CD14-positive monocyte (primary cell): ENCODE data around the gene USP34. TPM values are rescaled to one million over a fixed set of nuclear protein-coding genes. Genes with fewer than 3 reads are reported as not detected.

Experiments
- DNase-seq, 3 donors: peaks; one replicate each; pipeline ENCODE4 v3.0.0-alpha.2; 2011 to 2022
- H2AFZ ChIP-seq: 2 replicates; pipeline ENCODE4 v1.6.0; 2012; ENCODE audit warnings: mild to moderate bottlenecking, low read depth, low read length, inconsistent platforms; ENCODE audit not compliant: insufficient read depth, poor library complexity, severe bottlenecking
- H3K27ac ChIP-seq, 2 donors: 1 replicate in 1 of 2; 2 replicates in 1 of 2; pipeline ENCODE4 v1.5.1; 2012 to 2013; ENCODE audit warnings: low read length in 2 of 2, control low read depth in 1 of 2, inconsistent platforms in 1 of 2, low read depth in 1 of 2, mild to moderate bottlenecking in 1 of 2
- H3K27me3 ChIP-seq, 2 donors: one replicate each; pipeline versions ENCODE4 v1.6.0 to v1.6.1; 2011 to 2013; ENCODE audit warnings: low read length in 2 of 2; ENCODE audit not compliant: control insufficient read depth in 2 of 2, insufficient read depth in 2 of 2
- H3K36me3 ChIP-seq, 2 donors: replicated peaks in 1 of 2; 1 replicate in 1 of 2; 2 replicates in 1 of 2; pipeline versions ENCODE4 v1.5.1 to v1.6.1; 2012 to 2013; ENCODE audit warnings: low read length in 2 of 2, control low read depth in 1 of 2, inconsistent platforms in 1 of 2, mild to moderate bottlenecking in 1 of 2; ENCODE audit not compliant: insufficient read depth in 2 of 2, control insufficient read depth in 1 of 2
- H3K4me1 ChIP-seq, 2 donors: 1 replicate in 1 of 2; 2 replicates in 1 of 2; pipeline versions ENCODE4 v1.5.1 to v1.6.1; 2012 to 2013; ENCODE audit warnings: low read length in 2 of 2, control low read depth in 1 of 2, inconsistent platforms in 1 of 2, mild to moderate bottlenecking in 1 of 2, moderate library complexity in 1 of 2; ENCODE audit not compliant: insufficient read depth in 2 of 2, control insufficient read depth in 1 of 2
- H3K4me2 ChIP-seq: replicated peaks from 2 replicates; pipeline ENCODE3; 2012; ENCODE audit warnings: low read length, moderate library complexity, mild to moderate bottlenecking; ENCODE audit not compliant: poor library complexity, severe bottlenecking; ENCODE audit errors: extremely low read depth
- H3K4me3 ChIP-seq, 3 experiments: fragments of 200-600 bp in 1 of 3; sonication (generic) in 1 of 3; replicated peaks in 1 of 3; 1 replicate in 2 of 3; 2 replicates in 1 of 3; pipeline ENCODE4 v1.5.1; 2011 to 2013; ENCODE audit warnings: low read length in 3 of 3, mild to moderate bottlenecking in 3 of 3, control low read depth in 2 of 3, low read depth in 2 of 3, inconsistent platforms in 1 of 3, moderate library complexity in 1 of 3
- H3K79me2 ChIP-seq: 2 replicates; pipeline ENCODE4 v1.6.0; 2012; ENCODE audit warnings: mild to moderate bottlenecking, control low read depth, inconsistent platforms, low read length, moderate library complexity; ENCODE audit not compliant: insufficient read depth
- H3K9ac ChIP-seq: 2 replicates; pipeline ENCODE4 v1.6.0; 2017; ENCODE audit warnings: low read length, mild to moderate bottlenecking; ENCODE audit not compliant: insufficient read depth, poor library complexity, severe bottlenecking
- H3K9me3 ChIP-seq, 2 donors: replicated peaks in 1 of 2; 1 replicate in 1 of 2; 2 replicates in 1 of 2; pipeline versions ENCODE4 v1.5.1 to v1.6.1; 2012 to 2013; ENCODE audit warnings: low read length in 2 of 2, control low read depth in 1 of 2; ENCODE audit not compliant: control insufficient read depth in 1 of 2, insufficient read depth in 1 of 2
- H4K20me1 ChIP-seq: 2 replicates; pipeline ENCODE4 v1.6.0; 2012; ENCODE audit warnings: mild to moderate bottlenecking, low read length, control low read depth, moderate library complexity; ENCODE audit not compliant: insufficient read depth
- H3K27ac Mint-ChIP-seq, 7 donors: one replicate each; pipeline ENCODE4 v1.8.0; 2020; ENCODE audit warnings: mild to moderate bottlenecking in 7 of 7, mixed read lengths in 7 of 7, moderate library complexity in 6 of 7, inconsistent platforms in 2 of 7
- H3K27me3 Mint-ChIP-seq, 3 donors: one replicate each; pipeline ENCODE4 v1.8.0; 2021 to 2022; ENCODE audit warnings: low read depth in 3 of 3, mild to moderate bottlenecking in 3 of 3, mixed read lengths in 3 of 3, moderate library complexity in 3 of 3, inconsistent platforms in 1 of 3
- H3K36me3 Mint-ChIP-seq, 2 donors: one replicate each; pipeline ENCODE4 v1.8.0; 2020; ENCODE audit warnings: mixed read lengths in 2 of 2, inconsistent platforms in 1 of 2, mild to moderate bottlenecking in 1 of 2
- H3K4me1 Mint-ChIP-seq: one replicate; pipeline ENCODE4 v1.8.0; 2020; ENCODE audit warnings: mild to moderate bottlenecking, mixed read lengths
- H3K4me3 Mint-ChIP-seq, 2 donors: one replicate each; pipeline ENCODE4 v1.8.0; 2020; ENCODE audit warnings: mild to moderate bottlenecking in 2 of 2, mixed read lengths in 2 of 2, moderate library complexity in 1 of 2
- H3K9me3 Mint-ChIP-seq, 7 donors: one replicate each; pipeline ENCODE4 v1.8.0; 2020 to 2022; ENCODE audit warnings: mixed read lengths in 7 of 7, mild to moderate bottlenecking in 6 of 7, moderate library complexity in 6 of 7, inconsistent platforms in 2 of 7
- CTCF ChIP-seq: fragments of 200-600 bp; IDR thresholded peaks from one replicate; pipeline ENCODE4 v1.8.0; 2022; ENCODE audit warnings: antibody characterized with exemption, mild to moderate bottlenecking
- WGBS: methylation state at CpG from one replicate; pipeline ENCODE4 v1.1.5; 2013; ENCODE audit warnings: missing lambda C conversion rate; ENCODE audit not compliant: insufficient coverage; 5-methylcytosine and 5-hydroxymethylcytosine counted together
- intact Hi-C, 2 donors: fragments of 100-400 bp; cut with micrococcal nuclease; formaldehyde crosslinking; loops; one replicate each; pipeline versions ENCODE4 v1.15.0 to v1.15.1; 2023
- polyA plus RNA-seq, 3 donors: library from polyadenylated mRNA; depleted of rRNA in 1 of 3; unstranded in 2 of 3; stranded (reverse) in 1 of 3; fragments of 300-500 nt in 2 of 3; fragments of >200 nt in 1 of 3; fragmentation: Illumina TruSeq in 2 of 3; gene quantifications; 1 replicate in 2 of 3; 2 replicates in 1 of 3; pipeline ENCODE4 v1.2.3, GENCODE V29; 2012 to 2021

Gene USP34
- polyA plus RNA-seq, 3 donors = 2.8 to 47.2 (median 5.9) TPM

- H3K79me2 ChIP-seq = no peaks in the 10 kb centered on the region
- Mint-ChIP-seq H3K36me3 (peaks cover 52 to 74% of the 10 kb centered on the region in 2 donors), H3K4me1 (no peaks in the 10 kb centered on the region), H3K4me3 (no peak overlapping the region), H3K9me3 (no peaks in the 10 kb centered on the region), H3K27me3 (peaks cover 0 to 2% (median 0%) of the 10 kb centered on the region in 3 donors), H3K27ac (peak overlapping the region in 1 of 7 donors; percentile 10)
- WGBS = 100% methylated on average over 2 of the region's 6 CpGs
- no peak for DNase-seq
- H3K27me3 ChIP-seq = no peaks in the 10 kb centered on the region
- no peaks in the 10 kb centered on the region for H3K4me1 ChIP-seq
- no peak overlapping the region for H3K27ac ChIP-seq
- TF ChIP-seq CTCF = no peak
- H3K9me3 ChIP-seq = no peaks in the 10 kb centered on the region
- H2AFZ ChIP-seq = no peak overlapping the region
- no peak overlapping the region for H3K9ac ChIP-seq
- H3K4me2 ChIP-seq = no peak overlapping the region
- no peaks in the 10 kb centered on the region for H4K20me1 ChIP-seq
- H3K36me3 ChIP-seq = peaks cover 61 to 79% of the 10 kb centered on the region in 2 donors
- intact Hi-C loops = no loop called here
- H3K4me3 ChIP-seq = no peak overlapping the region
Observed at GRCh38 chr2:61282104-61282590, 188.7 kb downstream of the USP34 start.

GRCh38 chr2:61281321-61281720 is 189.6 kb downstream of the USP34 start:
- Histone ChIP-seq H3K79me2 (no peaks in the 10 kb centered on the region), H4K20me1 (no peaks in the 10 kb centered on the region), H3K36me3 (peaks cover 60 to 77% of the 10 kb centered on the region in 2 donors), H3K4me2 (no peak overlapping the region), H3K27ac (no peak overlapping the region), H3K4me3 (no peak overlapping the region), H3K27me3 (no peaks in the 10 kb centered on the region), H3K9me3 (no peaks in the 10 kb centered on the region), H3K9ac (no peak overlapping the region), H2AFZ (no peak overlapping the region), H3K4me1 (no peaks in the 10 kb centered on the region)
- Mint-ChIP-seq H3K9me3 (no peaks in the 10 kb centered on the region), H3K4me1 (no peaks in the 10 kb centered on the region), H3K4me3 (no peak overlapping the region), H3K36me3 (peaks cover 52 to 72% of the 10 kb centered on the region in 2 donors), H3K27me3 (peaks cover 0 to 2% (median 0%) of the 10 kb centered on the region in 3 donors), H3K27ac (peak overlapping the region in 1 of 7 donors; percentile 42)
- intact Hi-C loops = no loop called here
- WGBS = 93% methylated on average over 3 of the region's 3 CpGs
- no peak for DNase-seq
- TF ChIP-seq CTCF = no peak
